BLaER1 (cell line): ENCODE measurements around the gene SCN8A.

Experiments
- H3K27ac ChIP-seq: shearing (Covaris generic); formaldehyde crosslinking; 2 replicates; pipeline ENCODE4 v1.8.1; 2022
- H3K27me3 ChIP-seq: shearing (Covaris generic); formaldehyde crosslinking; 2 replicates; pipeline ENCODE4 v1.8.1; 2022
- H3K36me3 ChIP-seq: shearing (Covaris generic); formaldehyde crosslinking; 2 replicates; pipeline ENCODE4 v1.8.1; 2022
- H3K4me1 ChIP-seq: shearing (Covaris generic); formaldehyde crosslinking; 2 replicates; pipeline ENCODE4 v1.8.1; 2022
- H3K4me2 ChIP-seq: shearing (Covaris generic); formaldehyde crosslinking; 2 replicates; pipeline ENCODE4 v1.8.1; 2022
- H3K4me3 ChIP-seq: shearing (Covaris generic); formaldehyde crosslinking; 2 replicates; pipeline ENCODE4 v1.8.1; 2022
- H3K9ac ChIP-seq: shearing (Covaris generic); formaldehyde crosslinking; 2 replicates; pipeline ENCODE4 v1.8.1; 2022
- H3K9me3 ChIP-seq: shearing (Covaris generic); formaldehyde crosslinking; 2 replicates; pipeline ENCODE4 v1.8.1; 2022
- H4K20me1 ChIP-seq: shearing (Covaris generic); formaldehyde crosslinking; 2 replicates; pipeline ENCODE4 v1.8.1; 2022
- Cebpa-rat ChIP-seq: shearing (Covaris generic); IDR thresholded peaks from 2 replicates; pipeline ENCODE4 v1.8.1; 2022

SCN8A gene

DNA sequence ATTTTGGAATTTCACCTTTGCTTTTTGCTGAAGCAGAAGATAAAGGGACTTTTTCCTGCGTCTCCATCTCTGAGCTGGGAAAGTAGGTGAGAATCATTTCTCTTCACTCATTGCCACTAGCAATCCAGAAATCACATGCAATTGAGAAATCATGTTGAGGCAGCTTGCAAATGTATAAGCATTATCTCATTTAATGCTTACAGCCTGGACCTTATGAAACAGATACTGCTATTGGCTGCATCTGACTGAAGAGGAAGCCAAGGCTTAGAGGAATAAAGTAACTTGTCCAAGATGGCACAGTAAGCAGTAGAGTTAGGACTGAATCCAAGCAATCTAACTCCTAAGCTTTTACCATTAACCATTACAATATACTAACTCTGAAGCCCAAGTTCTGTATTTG is 135.1 kb downstream of the SCN8A start:
- Histone ChIP-seq H3K27me3 (no peaks in the 10 kb centered on the region), H3K9me3 (no peaks in the 10 kb centered on the region), H3K4me1 (no peaks in the 10 kb centered on the region), H4K20me1 (no peaks in the 10 kb centered on the region), H3K4me2 (no peak overlapping the region), H3K4me3 (no peak overlapping the region), H3K36me3 (no peaks in the 10 kb centered on the region), H3K27ac (no peak overlapping the region), H3K9ac (no peak overlapping the region)
- TF ChIP-seq Cebpa-rat, result no peak

DNA sequence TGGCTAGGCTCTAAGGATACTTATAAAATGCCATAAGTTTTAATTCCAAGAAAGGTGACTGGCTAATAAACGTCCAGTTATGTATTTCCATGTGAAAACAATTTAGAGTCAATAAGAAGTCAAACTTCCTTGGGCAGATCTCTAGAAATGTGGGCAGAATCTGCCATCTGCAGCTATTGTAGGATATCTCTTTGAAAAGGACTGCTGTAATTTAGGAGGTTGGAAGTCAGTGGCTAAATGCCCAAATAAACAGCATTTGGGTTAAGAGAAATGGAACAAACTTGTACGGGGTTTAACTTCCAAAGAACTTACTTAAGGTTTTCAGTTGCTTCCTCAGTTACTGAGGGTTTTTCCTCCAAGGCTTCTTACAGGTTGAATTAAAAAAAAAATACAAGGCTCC is 135.9 kb downstream of the SCN8A start:
- TF ChIP-seq Cebpa-rat, result no peak
- Histone ChIP-seq H3K36me3 (no peaks in the 10 kb centered on the region), H3K27me3 (no peaks in the 10 kb centered on the region), H3K27ac (no peak overlapping the region), H3K9me3 (peaks cover under 1% of the 10 kb centered on the region), H3K9ac (no peak overlapping the region), H3K4me1 (no peaks in the 10 kb centered on the region), H4K20me1 (no peaks in the 10 kb centered on the region), H3K4me2 (no peak overlapping the region), H3K4me3 (no peak overlapping the region)

DNA sequence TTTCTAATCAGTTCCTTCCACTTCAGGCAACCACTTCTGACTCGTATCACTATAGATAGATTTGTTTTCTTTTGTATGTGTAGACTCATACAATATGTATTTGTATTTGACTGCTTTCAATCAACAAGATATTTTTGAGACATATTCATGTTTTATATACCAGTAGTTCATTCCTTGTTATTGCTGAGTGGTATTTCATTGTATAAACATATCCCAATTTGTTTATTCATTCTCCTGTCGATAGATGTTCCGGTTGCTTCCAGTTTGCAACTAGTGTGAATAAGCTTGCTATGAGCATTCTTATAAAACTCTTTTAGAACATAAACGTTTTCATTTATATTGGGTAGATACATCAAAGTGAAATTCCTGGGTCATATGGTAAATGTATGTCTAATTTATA is 138.3 kb downstream of the SCN8A start:
- Histone ChIP-seq H3K4me3 (no peak overlapping the region), H3K4me1 (no peaks in the 10 kb centered on the region), H4K20me1 (no peaks in the 10 kb centered on the region), H3K27me3 (no peaks in the 10 kb centered on the region), H3K4me2 (no peak overlapping the region), H3K9me3 (peaks cover 13% of the 10 kb centered on the region), H3K9ac (no peak overlapping the region), H3K36me3 (no peaks in the 10 kb centered on the region), H3K27ac (no peak overlapping the region)
- TF ChIP-seq Cebpa-rat, result no peak

DNA sequence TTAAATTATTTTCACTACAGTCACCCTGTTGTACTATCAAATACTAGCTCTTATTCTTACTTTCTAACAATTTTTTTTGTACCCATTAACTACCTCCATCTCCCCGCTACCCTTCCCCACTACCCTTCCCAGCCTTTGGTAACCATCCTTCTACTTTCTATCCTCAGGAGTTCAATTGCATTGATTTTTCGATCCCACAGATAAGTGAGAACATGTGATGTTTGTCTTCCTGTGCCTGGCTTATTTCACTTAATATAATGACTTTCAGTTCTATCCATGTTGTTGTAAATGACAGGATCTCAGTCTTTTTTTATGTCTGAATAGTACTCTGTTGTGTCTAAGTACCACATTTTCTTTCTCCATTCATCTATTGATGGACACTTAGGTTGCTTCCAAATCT is 139.7 kb downstream of the SCN8A start:
- Histone ChIP-seq H3K27ac (no peak overlapping the region), H3K36me3 (no peaks in the 10 kb centered on the region), H3K9me3 (peaks cover 16% of the 10 kb centered on the region), H3K27me3 (no peaks in the 10 kb centered on the region), H3K9ac (no peak overlapping the region), H3K4me1 (no peaks in the 10 kb centered on the region), H3K4me2 (no peak overlapping the region), H4K20me1 (no peaks in the 10 kb centered on the region), H3K4me3 (no peak overlapping the region)
- TF ChIP-seq Cebpa-rat, result no peak

DNA sequence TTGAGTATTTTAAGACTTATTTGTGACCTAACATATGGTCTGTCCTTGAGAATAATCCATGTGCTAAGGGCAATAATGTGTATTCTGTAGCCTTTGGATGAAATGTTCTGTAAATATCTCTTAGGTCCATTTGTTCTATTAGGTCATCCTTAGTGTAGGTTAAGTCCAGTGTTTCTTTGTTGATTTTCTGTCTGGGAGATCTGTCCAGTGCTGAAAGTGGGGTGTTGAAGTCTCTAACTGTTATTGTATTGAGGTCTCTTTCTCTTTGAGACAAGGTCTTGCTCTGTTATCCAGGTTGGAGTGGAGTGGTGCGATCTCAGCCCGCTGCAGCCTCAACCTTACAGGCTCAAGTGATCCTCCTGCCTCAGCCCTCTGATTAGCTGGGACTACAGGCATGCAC is 149.5 kb downstream of the SCN8A start:
- H3K4me2 ChIP-seq, result no peak overlapping the region
- TF ChIP-seq Cebpa-rat, result no peak
- H3K27me3 ChIP-seq, result no peaks in the 10 kb centered on the region

DNA sequence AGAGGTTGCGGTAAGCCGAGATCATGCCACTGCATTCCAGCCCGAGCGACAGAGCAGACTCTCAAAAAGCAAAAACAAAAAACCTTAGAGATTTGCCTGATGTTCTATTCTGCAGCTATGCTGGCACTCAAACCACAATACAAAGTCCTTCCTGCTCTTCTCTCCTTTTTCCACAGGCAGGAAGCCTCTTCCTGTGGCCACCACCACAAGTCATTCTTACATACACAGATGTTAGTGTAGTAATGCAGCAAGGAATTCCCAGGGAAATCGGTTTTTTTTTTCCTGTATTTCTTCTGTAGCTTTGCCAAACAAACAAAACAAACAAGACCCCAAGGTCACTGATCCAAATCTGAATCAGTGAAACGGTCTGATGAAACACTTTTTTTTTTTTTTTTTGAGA is 153.2 kb downstream of the SCN8A start:
- H3K27me3 ChIP-seq, result no peaks in the 10 kb centered on the region
- no peak overlapping the region for H3K27ac ChIP-seq
- H3K4me1 ChIP-seq, result 0 out of 2 replicates have a peak, but pooled peaks cover 5% of the 10 kb centered on the region
- H3K9ac ChIP-seq, result no peak overlapping the region
- no peak overlapping the region for H3K4me3 ChIP-seq
- no peak overlapping the region for H3K4me2 ChIP-seq
- H3K9me3 ChIP-seq, result peaks cover 26% of the 10 kb centered on the region
- TF ChIP-seq Cebpa-rat, result no peak
- no peaks in the 10 kb centered on the region for H4K20me1 ChIP-seq
- H3K36me3 ChIP-seq, result no peaks in the 10 kb centered on the region

More for the DNA sequence above, 149.5 kb downstream of the SCN8A start:
- Histone ChIP-seq H3K36me3 (no peaks in the 10 kb centered on the region), H3K4me3 (no peak overlapping the region), H3K4me1 (0 out of 2 replicates have a peak, but pooled peaks cover 5% of the 10 kb centered on the region), H4K20me1 (no peaks in the 10 kb centered on the region), H3K9ac (no peak overlapping the region), H3K27ac (no peak overlapping the region), H3K9me3 (peaks cover 26% of the 10 kb centered on the region)

DNA sequence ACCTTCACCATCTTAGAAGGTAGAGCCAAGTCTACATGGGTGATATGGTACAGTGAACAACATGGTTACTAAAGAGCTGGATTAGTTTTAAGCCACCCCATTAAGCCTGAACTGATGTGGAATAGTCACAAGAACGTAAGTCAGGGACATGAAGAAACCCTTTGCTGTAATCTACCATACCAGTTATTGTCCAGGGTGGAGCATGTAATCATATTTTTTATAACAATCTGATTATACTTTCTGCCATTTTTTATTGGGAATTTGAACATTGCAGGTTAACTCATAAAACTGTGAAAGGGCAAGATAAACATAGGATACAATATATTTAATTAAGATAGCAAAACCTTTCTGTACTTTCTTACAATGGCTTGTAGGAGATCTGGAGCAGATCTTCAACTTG is 153.9 kb downstream of the SCN8A start:
- Histone ChIP-seq H3K4me1 (0 out of 2 replicates have a peak, but pooled peaks cover 5% of the 10 kb centered on the region), H3K9me3 (peaks cover 21% of the 10 kb centered on the region), H3K4me3 (no peak overlapping the region), H3K27me3 (no peaks in the 10 kb centered on the region), H3K9ac (no peak overlapping the region), H4K20me1 (no peaks in the 10 kb centered on the region), H3K4me2 (no peak overlapping the region), H3K36me3 (no peaks in the 10 kb centered on the region), H3K27ac (no peak overlapping the region)
- TF ChIP-seq Cebpa-rat, result no peak

DNA sequence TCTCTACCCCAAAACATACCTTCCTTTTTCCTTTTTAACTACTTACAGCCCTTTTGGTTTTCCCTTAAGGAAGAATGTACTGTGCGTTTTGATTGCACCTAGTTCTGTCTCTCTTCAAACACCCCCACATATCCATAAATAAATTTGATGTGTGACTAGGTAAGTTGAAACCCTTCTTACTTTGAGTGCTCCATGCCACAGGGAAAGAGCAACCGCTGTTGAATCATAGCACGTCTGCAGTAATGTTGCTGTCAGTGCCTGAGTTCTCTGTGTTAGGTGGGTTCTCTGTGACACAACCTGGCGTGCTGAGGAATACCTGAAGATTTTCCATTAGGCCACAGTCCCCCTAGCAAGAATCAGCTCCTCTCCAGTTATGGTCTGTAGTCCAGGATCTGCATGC is 155.4 kb downstream of the SCN8A start:
- Histone ChIP-seq H3K27ac (no peak overlapping the region), H3K36me3 (no peaks in the 10 kb centered on the region), H3K9ac (no peak overlapping the region), H3K27me3 (no peaks in the 10 kb centered on the region), H3K4me2 (no peak overlapping the region), H4K20me1 (no peaks in the 10 kb centered on the region), H3K4me1 (0 out of 2 replicates have a peak, but pooled peaks cover 5% of the 10 kb centered on the region), H3K9me3 (peaks cover 7% of the 10 kb centered on the region), H3K4me3 (no peak overlapping the region)
- no peak for TF ChIP-seq Cebpa-rat

DNA sequence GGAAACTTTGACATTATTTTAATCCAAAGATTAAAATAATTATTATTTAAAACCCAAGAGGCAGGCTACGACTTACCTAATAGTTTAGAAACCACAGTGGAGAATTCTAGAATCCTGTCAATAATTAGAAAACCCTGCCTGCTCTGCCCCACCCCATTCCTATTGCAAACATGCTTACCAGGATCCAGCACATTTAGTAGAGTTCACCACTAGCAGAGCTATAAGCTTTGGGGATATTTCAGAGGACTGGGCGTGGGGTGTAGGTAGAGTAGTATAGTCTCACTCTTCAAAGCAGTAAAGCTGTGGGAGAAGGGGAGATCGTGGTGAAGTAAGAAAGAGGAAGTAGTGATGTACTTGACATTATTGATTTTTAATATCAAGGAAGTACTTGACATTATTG is 157.2 kb downstream of the SCN8A start:
- Histone ChIP-seq H3K27ac (no peak overlapping the region), H3K36me3 (no peaks in the 10 kb centered on the region), H3K9ac (no peak overlapping the region), H3K4me3 (no peak overlapping the region), H3K27me3 (no peaks in the 10 kb centered on the region), H3K4me1 (0 out of 2 replicates have a peak, but pooled peaks cover 5% of the 10 kb centered on the region), H4K20me1 (no peaks in the 10 kb centered on the region), H3K9me3 (no peaks in the 10 kb centered on the region), H3K4me2 (no peak overlapping the region)
- no peak for TF ChIP-seq Cebpa-rat

DNA sequence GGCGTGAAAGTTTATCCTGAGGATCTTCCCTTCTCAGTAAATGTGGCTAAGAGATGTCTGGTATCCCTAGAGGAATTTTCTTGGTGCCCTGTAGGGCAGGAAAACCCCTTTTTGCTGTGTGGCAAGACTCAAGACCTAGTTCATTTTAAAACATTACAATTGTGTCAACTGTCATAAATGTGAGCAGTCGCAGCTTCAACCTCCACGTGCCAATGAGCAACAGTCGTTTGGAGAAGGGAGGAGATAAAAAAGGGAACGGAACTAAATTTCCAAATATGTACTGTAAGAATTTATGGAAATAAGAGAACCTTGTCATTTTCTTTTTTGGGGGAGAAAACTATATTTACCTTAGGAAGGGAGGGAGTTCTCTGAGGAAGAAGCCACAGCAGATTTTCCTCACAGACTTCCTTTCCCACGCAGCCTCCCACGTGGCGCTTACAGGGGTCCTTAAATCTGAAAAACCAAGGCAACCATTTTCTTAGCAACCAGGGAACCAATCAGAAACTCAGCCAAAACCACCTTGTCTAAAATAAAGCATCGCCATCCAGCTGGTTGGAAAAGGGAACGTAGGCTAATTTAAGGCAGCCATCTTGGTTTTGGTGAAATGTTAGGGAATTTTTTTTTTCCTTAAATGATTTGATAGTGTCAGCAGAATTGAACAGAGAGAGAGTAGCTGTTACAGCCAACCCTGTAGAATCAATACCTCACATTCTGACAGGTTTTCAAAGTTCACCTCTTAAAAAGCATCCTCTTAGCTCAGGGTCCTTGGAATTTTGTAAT is 158.4 kb downstream of the SCN8A start:
- H3K27me3 ChIP-seq, result no peaks in the 10 kb centered on the region
- no peak for TF ChIP-seq Cebpa-rat
- H3K27ac ChIP-seq, result no peak overlapping the region
- no peaks in the 10 kb centered on the region for H3K9me3 ChIP-seq
- H3K36me3 ChIP-seq, result no peaks in the 10 kb centered on the region
- no peak overlapping the region for H3K4me2 ChIP-seq
- H3K4me3 ChIP-seq, result no peak overlapping the region
- no peak overlapping the region for H3K9ac ChIP-seq
- H3K4me1 ChIP-seq, result 0 out of 2 replicates have a peak, but pooled peaks cover under 1% of the 10 kb centered on the region
- no peaks in the 10 kb centered on the region for H4K20me1 ChIP-seq

DNA sequence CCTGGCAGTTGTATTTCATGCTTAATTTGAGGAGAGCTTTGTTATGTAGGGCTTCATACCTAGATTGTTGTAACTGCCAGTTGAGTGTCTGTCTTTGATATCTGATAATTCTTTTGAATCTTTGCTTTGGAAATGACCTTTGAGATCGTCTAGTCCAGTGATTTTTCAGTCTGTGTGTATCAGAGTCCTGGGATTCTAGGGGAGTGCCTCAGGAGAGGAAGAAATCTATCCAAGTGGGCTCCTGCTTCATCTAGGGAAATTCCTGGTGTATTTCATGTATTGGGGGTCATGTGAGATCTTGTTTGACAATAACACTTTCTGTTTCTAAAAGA is 158.9 kb downstream of the SCN8A start:
- TF ChIP-seq Cebpa-rat, result no peak
- Histone ChIP-seq H3K4me1 (no peaks in the 10 kb centered on the region), H3K4me2 (no peak overlapping the region), H3K9ac (no peak overlapping the region), H3K9me3 (no peaks in the 10 kb centered on the region), H3K4me3 (no peak overlapping the region), H4K20me1 (no peaks in the 10 kb centered on the region), H3K27ac (no peak overlapping the region), H3K27me3 (no peaks in the 10 kb centered on the region), H3K36me3 (no peaks in the 10 kb centered on the region)
